ENCODE data around the gene DDX17.
"Not testable (repeated sequence)": the region's sequence is repeated elsewhere in the genome, so short reads cannot be mapped to it uniquely, and the experiment has no call there.

DNA sequence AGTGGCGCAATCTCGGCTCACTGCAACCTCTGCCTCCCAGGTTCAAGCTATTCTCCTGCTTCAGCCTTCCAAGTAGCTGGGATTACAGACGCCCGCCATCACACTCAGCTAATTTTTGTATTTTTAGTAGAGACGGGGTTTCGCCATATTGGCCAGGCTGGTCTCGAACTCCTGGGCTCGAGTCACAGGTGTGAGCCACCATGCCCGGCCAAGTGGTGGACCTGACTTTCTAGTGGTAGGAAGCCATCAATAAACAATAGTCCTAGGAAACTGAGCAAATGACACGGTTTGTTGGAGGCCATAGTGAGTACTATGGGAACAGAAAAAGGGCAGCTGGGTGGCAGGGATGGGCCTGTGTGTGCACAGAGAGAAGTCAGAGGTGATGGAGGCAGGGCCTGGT is 35.9 kb downstream of the DDX17 start:
- TF ChIP-seq, protein P1, sequence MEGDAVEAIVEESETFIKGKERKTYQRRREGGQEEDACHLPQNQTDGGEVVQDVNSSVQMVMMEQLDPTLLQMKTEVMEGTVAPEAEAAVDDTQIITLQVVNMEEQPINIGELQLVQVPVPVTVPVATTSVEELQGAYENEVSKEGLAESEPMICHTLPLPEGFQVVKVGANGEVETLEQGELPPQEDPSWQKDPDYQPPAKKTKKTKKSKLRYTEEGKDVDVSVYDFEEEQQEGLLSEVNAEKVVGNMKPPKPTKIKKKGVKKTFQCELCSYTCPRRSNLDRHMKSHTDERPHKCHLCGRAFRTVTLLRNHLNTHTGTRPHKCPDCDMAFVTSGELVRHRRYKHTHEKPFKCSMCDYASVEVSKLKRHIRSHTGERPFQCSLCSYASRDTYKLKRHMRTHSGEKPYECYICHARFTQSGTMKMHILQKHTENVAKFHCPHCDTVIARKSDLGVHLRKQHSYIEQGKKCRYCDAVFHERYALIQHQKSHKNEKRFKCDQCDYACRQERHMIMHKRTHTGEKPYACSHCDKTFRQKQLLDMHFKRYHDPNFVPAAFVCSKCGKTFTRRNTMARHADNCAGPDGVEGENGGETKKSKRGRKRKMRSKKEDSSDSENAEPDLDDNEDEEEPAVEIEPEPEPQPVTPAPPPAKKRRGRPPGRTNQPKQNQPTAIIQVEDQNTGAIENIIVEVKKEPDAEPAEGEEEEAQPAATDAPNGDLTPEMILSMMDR (IDR thresholded peaks at IDR 0.05) = not testable (repeated sequence)
- TF ChIP-seq POLR2A (IDR thresholded peaks at IDR 0.05) = not testable (repeated sequence)

Measured in Peyer's patch (tissue), 4 donors.